Measurements from ENCODE around the gene TNKS1BP1. TPM values are rescaled to one million over a fixed set of nuclear protein-coding genes. Genes with fewer than 3 reads are reported as not detected.
A peak's percentile ranks its signal among the peaks of the same experiment; 100 is the strongest.
"Not testable (repeated sequence)": the region's sequence is repeated elsewhere in the genome, so short reads cannot be mapped to it uniquely, and the experiment has no call there.

TNKS1BP1 gene
- total and polyA plus RNA-seq, 7 donors = 26.4 to 133 (median 43.8) TPM

DNA sequence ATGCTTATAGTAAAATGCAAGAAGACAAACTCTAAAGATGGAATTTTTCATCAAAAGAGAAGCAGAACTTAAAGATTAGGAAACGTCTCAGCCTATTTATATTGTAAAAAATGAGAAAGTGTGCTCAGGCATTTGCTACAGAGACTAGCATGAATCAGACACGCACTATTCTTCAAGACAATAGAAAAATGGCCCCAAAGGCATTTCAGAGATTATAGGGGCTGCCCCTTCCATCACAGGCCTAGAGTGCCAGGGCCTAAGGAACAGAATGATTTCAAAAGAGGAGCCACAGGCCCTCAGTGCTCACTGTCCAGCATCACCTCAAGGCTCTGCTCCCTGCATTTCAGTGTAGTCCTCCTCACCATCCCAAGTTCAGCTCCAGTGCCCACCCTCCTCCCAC is 27.5 kb downstream of the TNKS1BP1 start:
- Histone ChIP-seq H3K9me3 (peaks cover 3 to 11% (median 7%) of the 10 kb centered on the region in 4 donors), H3K27me3 (no peaks in the 10 kb centered on the region), H3K4me1 (no peaks in the 10 kb centered on the region), H3K36me3 (peaks cover 35 to 47% (median 39%) of the 10 kb centered on the region in 4 donors), H3K4me3 (no peak overlapping the region), H3K27ac (no peak overlapping the region)
- 94% methylated on average over 2 of the region's 2 CpGs for WGBS, 2 donors
- no peak for TF ChIP-seq POLR2AphosphoS5 (IDR thresholded peaks at IDR 0.05)
- intact Hi-C loops (cut with DNase I) = no loop called here
- DNase-seq = no peak

DNA sequence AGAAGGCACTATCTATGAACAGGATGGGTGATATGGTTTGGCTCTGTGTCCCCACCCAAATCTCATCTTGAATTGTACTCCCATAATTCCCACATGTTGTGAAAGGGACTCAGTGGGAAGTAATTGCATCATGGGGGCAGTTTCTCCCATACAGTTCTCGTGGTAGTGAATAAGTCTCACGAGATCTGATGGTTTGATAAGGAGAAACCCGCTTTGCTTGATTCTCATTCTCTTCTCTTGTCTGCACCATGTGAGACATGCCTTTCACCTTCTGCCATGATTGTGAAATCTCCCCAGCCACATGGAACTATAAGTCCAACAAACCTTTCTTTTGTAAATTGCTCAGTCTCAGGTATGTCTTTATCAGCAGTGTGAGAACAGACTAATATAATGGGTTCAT is 28.5 kb downstream of the TNKS1BP1 start:
- intact Hi-C loops (cut with DNase I); H3K27me3 ChIP-seq; DNase-seq; H3K27ac ChIP-seq; H3K4me3 ChIP-seq; H3K4me1 ChIP-seq: not testable (repeated sequence)
- 86 to 93% methylated on average over 3 of the region's 3 CpGs for WGBS, 2 donors
- H3K36me3 ChIP-seq = peaks cover 26 to 37% (median 29%) of the 10 kb centered on the region in 4 donors
- H3K9me3 ChIP-seq = peaks cover 3 to 11% (median 7%) of the 10 kb centered on the region in 4 donors

DNA sequence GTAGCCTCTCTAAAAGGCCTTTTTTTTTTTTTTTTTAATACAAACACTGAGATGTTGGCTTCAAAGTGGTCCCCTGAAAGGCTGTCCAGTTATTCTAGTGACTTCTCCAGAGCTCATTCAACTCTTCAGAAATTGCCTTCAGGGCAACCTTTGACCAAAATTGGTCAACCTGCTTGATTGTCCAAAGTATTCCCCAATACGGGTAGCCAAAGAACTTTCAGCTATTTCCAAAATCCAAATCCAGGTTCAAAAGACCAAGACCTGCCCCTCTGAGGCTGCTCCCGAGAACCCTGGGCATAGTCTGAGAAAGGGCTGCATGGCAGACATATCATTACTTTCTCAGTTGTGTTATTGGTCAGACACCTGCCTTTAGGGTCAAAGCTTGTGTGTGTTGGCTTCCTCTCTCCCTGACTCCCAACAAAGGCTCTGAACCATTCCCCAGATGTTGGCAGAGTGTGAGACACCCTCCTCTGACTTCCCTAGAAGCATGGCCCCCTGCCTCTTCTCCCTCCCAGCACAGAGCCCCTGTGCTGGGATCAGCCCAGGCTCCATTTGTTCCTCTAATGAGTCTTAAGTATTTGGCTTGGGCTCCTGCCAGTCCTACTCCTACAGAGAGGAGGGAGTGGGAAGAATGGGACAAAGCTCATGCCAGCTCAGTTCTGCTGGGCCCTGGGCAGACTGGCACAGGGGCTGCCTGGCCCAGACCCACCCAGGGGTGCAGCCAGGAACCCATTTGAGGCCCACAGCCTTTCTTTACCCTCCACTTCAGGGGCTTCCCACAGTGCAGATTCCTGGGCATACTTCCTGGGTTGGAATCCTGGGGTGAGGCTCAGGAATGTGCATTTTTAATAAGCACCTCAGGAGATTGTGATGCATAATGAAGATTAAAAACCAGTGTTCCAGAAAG is 30.3 kb downstream of the TNKS1BP1 start:
- no peak overlapping the region for H3K4me3 ChIP-seq
- H3K4me1 ChIP-seq = no peaks in the 10 kb centered on the region
- H3K9me3 ChIP-seq = peaks cover 2 to 8% (median 3%) of the 10 kb centered on the region in 4 donors
- no peak for DNase-seq
- H3K27me3 ChIP-seq = no peaks in the 10 kb centered on the region
- H3K27ac ChIP-seq = peak overlapping the region in 1 of 4 donors; percentile 37
- peaks cover 9 to 20% (median 12%) of the 10 kb centered on the region in 4 donors for H3K36me3 ChIP-seq
- 60 to 85% methylated on average over 2 of the region's 2 CpGs for WGBS, 2 donors
- intact Hi-C loops (cut with DNase I) = no loop called here
- TF ChIP-seq POLR2A (IDR thresholded peaks at IDR 0.05) (no peak), POLR2AphosphoS5 (IDR thresholded peaks at IDR 0.05) (no peak)

DNA sequence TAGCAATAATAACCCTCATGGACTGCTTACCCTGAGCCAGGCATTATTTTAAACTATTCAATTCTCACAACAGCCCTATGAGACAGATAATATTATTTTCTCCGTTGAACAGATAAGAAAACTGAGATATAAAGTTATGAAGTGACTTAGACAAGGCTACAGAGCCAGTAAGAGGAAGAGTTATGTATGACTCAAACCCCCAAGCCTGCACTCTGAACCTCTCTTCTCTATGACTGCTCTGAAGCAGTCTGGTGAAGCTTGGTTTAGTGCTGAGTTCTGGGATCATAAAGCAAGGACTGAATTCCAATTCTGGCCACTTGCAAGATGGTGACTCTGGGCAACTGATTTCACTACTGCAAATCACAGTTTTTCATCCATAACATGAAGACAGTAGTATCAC is 34.5 kb downstream of the TNKS1BP1 start:
- DNase-seq = no peak
- Histone ChIP-seq H3K27me3 (no peaks in the 10 kb centered on the region), H3K4me3 (no peak overlapping the region), H3K4me1 (peaks cover 0 to 6% (median 0%) of the 10 kb centered on the region in 4 donors), H3K36me3 (no peaks in the 10 kb centered on the region), H3K27ac (no peak overlapping the region), H3K9me3 (no peaks in the 10 kb centered on the region)
- TF ChIP-seq EP300 (IDR thresholded peaks at IDR 0.05) (no peak), POLR2A (IDR thresholded peaks at IDR 0.05) (no peak), POLR2AphosphoS5 (IDR thresholded peaks at IDR 0.05) (no peak)
- TF ChIP-seq, protein P1, sequence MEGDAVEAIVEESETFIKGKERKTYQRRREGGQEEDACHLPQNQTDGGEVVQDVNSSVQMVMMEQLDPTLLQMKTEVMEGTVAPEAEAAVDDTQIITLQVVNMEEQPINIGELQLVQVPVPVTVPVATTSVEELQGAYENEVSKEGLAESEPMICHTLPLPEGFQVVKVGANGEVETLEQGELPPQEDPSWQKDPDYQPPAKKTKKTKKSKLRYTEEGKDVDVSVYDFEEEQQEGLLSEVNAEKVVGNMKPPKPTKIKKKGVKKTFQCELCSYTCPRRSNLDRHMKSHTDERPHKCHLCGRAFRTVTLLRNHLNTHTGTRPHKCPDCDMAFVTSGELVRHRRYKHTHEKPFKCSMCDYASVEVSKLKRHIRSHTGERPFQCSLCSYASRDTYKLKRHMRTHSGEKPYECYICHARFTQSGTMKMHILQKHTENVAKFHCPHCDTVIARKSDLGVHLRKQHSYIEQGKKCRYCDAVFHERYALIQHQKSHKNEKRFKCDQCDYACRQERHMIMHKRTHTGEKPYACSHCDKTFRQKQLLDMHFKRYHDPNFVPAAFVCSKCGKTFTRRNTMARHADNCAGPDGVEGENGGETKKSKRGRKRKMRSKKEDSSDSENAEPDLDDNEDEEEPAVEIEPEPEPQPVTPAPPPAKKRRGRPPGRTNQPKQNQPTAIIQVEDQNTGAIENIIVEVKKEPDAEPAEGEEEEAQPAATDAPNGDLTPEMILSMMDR (IDR thresholded peaks at IDR 0.05) = no peak
- 20 to 68% methylated on average over 1 of the region's 1 CpG for WGBS, 2 donors
- intact Hi-C loops (cut with DNase I) = no loop called here

DNA sequence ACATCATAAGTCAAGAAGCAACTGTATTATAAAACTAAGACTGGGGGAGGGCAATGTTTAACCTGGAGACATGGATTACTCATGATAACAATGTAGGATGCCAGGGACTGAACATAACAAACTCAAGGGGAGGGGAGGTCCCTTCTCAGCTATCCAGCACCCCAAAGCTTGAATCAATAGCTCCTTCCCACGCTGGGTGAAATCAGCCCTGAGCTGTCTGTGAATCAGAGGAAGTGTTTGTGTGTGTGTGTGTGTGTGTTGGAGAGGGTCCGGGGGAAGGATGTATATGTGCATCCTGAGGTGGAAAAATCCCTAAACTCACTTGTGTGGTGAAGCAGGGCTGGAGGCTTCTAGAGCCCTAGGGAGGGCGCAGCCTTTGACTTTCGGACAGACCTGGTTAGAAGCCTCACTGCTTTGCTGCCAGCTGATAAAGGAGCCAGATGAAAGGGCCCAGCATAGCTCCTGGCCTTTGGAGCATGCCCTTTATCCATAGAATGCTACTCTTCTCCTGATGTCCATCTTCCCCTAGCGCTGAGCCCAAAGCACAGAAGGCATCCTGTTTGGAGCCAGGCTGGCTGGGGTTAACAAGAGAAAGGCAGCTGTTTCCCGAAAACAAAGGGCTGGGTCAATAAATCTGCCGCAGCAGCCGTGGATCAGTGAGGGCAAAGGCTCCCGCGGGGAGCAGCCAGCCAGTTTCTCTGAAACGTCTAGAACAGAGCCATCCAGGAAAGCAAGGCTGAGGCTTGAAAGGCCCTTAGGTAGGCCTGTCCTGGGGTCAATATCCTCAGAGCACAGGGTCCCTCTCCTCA is 35.8 kb downstream of the TNKS1BP1 start:
- Histone ChIP-seq H3K27ac (no peak overlapping the region), H3K36me3 (no peaks in the 10 kb centered on the region)
- WGBS, 2 donors = 5 to 19% methylated on average over 11 of the region's 11 CpGs

More for the DNA sequence above, 35.8 kb downstream of the TNKS1BP1 start:
- Histone ChIP-seq H3K4me3 (no peak overlapping the region), H3K4me1 (peaks cover 0 to 6% (median 0%) of the 10 kb centered on the region in 4 donors), H3K9me3 (no peaks in the 10 kb centered on the region), H3K27me3 (no peaks in the 10 kb centered on the region)
- DNase-seq = no peak
- intact Hi-C loops (cut with DNase I) = no loop called here
- no peak for TF ChIP-seq EP300 (IDR thresholded peaks at IDR 0.05)
- TF ChIP-seq, protein P1 (IDR thresholded peaks at IDR 0.05) = no peak
- no peak for TF ChIP-seq POLR2AphosphoS5 (IDR thresholded peaks at IDR 0.05)
- TF ChIP-seq POLR2A (IDR thresholded peaks at IDR 0.05) = no peak
